IPS DF 6.9 (cell line): ENCODE measurements around the gene SERPINF2.
"Not testable (repeated sequence)": the region's sequence is repeated elsewhere in the genome, so short reads cannot be mapped to it uniquely, and the experiment has no call there.

Experiments used
- DNase-seq: peaks from one replicate; pipeline ENCODE4 v3.0.0-alpha.2; 2013; ENCODE audit warnings: low read depth, low spot score
- H3K27ac ChIP-seq: one replicate; pipeline ENCODE4 v1.5.1; 2013; ENCODE audit warnings: low read length, control low read depth
- H3K27me3 ChIP-seq: 2 replicates; pipeline ENCODE4 v1.6.1; 2013; ENCODE audit warnings: mild to moderate bottlenecking, low read length; ENCODE audit not compliant: control insufficient read depth, insufficient read depth
- H3K36me3 ChIP-seq: 2 replicates; pipeline ENCODE4 v1.6.1; 2013; ENCODE audit warnings: low read length; ENCODE audit not compliant: control insufficient read depth, insufficient read depth
- H3K4me1 ChIP-seq: 2 replicates; pipeline ENCODE4 v1.6.1; 2013; ENCODE audit warnings: low read length; ENCODE audit not compliant: control insufficient read depth, insufficient read depth
- H3K4me3 ChIP-seq: 2 replicates; pipeline ENCODE4 v1.5.1; 2013; ENCODE audit warnings: mild to moderate bottlenecking, low read length
- H3K9me3 ChIP-seq: 2 replicates; pipeline ENCODE4 v1.6.1; 2013; ENCODE audit warnings: low read length, inconsistent platforms; ENCODE audit not compliant: control insufficient read depth, insufficient read depth
- WGBS: extraction: QIAGEN DNeasy Blood & Tissue Kit; methylation state at CpG from one replicate; pipeline ENCODE4 v1.1.7; 2013; ENCODE audit warnings: mixed read lengths, missing lambda C conversion rate; ENCODE audit not compliant: insufficient read length, insufficient coverage; 5-methylcytosine and 5-hydroxymethylcytosine counted together

SERPINF2 gene

DNA sequence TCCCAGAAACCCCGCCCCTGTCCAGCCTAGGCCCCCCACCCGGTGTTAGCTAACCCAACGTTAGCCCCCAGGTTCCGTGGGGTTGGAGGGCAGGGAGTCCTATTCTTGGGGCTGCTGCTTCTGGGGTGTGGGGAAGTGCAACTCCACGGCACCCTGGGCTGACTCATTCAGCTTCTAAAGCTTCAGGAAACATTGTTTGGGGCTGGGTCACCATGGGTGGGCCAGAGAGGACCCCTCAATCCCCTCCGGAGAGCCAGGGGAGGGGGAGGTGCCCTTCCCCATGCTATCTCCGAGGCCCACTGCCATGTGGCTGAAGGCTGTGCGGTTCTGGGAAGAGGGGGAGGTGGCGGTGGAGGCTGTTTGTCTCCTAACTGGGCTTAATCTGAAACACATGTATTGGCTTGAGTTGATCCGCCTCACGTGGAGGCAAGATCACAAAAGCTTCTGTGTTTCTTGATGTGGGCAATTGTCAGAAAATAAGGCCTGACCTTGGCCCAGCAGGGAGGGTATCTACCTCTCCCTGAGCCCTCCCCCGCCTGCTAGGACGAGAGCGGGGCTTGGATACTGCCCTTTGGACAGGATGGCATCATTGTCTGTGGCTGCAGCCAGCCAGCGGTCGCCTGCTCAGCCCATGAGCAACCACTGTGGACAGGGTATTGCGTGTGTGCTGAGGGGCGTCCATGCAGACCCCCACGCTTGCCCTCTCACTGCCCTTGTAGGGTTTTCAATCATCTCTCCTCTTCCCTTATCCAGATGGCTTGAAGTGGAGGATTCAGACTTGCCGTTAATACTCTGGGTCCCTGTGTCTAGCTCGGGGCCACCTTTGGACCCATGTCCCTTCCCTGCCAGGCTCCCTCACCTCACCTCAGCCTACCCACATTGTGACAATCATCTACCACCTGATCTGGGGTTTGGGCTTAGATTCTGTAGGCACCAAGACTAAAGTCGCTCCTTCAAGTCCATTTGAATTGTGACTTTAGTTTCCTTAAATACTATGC, 20.5 kb downstream of the SERPINF2 start:
- no CpG with 5 or more reads among the region's 22 CpGs for WGBS
- DNase-seq: no peak

DNA sequence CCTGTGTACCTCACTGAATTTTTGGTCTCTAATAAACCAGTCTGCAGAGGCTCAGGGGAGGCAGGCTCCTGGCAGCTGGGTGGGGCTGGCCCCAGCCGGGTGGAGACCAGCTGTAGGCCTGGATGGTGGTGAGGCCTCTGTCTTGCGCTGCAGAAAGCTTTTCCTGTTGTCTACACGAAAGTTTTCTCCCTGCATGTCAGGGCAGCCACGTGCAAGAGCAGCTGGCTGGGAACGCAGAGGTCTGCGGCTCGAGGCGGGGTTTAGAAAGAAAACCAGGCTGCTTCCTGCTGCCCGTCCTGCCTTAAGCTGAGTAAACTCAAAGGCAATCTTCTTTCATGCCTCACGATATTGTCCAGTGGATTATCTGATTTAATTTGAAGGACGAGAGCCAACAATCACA, 21.6 kb downstream of the SERPINF2 start:
- no CpG with 5 or more reads among the region's 11 CpGs for WGBS
- Histone ChIP-seq H3K9me3 (no peaks in the 10 kb centered on the region), H3K4me3 (no peak overlapping the region), H3K4me1 (peaks cover 7% of the 10 kb centered on the region), H3K27ac (no peak overlapping the region), H3K36me3 (no peaks in the 10 kb centered on the region), H3K27me3 (no peaks in the 10 kb centered on the region)
- no peak for DNase-seq

More for the DNA sequence above, 20.5 kb downstream of the SERPINF2 start:
- H3K4me1 ChIP-seq: peaks cover 7% of the 10 kb centered on the region
- no peaks in the 10 kb centered on the region for H3K36me3 ChIP-seq
- H3K9me3 ChIP-seq: no peaks in the 10 kb centered on the region
- H3K27me3 ChIP-seq: no peaks in the 10 kb centered on the region
- H3K27ac ChIP-seq: no peak overlapping the region
- no peak overlapping the region; the same call in 1 of the 2 replicates for H3K4me3 ChIP-seq

DNA sequence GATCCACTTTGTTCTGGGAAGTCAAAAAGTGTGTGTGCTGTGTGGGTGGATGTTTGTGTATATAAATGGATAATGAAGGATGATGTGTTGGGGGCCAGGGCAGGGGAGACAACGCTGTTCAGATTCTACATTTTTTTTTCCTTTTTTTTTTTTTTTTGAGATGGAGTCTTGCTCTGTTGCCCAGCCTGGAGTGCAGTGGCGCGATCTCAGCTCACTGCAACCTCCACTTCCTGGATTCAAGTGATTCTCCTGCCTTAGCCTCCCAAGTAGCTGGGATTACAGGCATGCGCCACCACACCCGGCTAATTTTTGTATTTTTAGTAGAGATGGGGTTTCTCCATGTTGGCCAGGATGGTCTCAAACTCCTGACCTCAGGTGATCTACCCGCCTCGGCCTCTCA, 22.0 kb downstream of the SERPINF2 start:
- not testable (repeated sequence) for H3K27me3 ChIP-seq, H3K36me3 ChIP-seq, DNase-seq, H3K4me1 ChIP-seq, H3K27ac ChIP-seq, H3K9me3 ChIP-seq, H3K4me3 ChIP-seq
- no CpG with 5 or more reads among the region's 7 CpGs for WGBS

DNA sequence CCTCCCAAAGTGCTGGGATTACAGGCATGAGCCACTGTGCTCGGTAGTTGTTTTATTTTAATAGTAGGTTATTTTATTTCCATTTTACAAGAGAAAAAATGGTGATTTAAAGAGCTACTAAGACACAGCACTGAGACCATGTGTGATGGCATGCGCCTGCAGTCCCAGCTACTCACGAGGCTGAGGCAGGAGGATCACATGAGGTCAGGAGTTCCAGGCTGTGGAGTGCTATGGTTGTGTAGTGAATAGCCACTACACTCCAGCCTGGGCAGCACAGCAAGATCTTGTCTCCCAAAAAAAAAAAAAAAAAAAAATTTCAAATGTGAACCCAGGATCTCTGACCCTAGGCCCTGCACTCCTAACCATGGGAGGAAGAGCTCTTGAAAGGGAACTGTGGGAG, 22.9 kb downstream of the SERPINF2 start:
- WGBS: no CpG with 5 or more reads among the region's 3 CpGs
- Histone ChIP-seq H3K36me3 (no peaks in the 10 kb centered on the region), H3K27ac (no peak overlapping the region), H3K9me3 (no peaks in the 10 kb centered on the region), H3K4me1 (peaks cover 8% of the 10 kb centered on the region), H3K27me3 (no peaks in the 10 kb centered on the region), H3K4me3 (no peak overlapping the region)
- DNase-seq: no peak

DNA sequence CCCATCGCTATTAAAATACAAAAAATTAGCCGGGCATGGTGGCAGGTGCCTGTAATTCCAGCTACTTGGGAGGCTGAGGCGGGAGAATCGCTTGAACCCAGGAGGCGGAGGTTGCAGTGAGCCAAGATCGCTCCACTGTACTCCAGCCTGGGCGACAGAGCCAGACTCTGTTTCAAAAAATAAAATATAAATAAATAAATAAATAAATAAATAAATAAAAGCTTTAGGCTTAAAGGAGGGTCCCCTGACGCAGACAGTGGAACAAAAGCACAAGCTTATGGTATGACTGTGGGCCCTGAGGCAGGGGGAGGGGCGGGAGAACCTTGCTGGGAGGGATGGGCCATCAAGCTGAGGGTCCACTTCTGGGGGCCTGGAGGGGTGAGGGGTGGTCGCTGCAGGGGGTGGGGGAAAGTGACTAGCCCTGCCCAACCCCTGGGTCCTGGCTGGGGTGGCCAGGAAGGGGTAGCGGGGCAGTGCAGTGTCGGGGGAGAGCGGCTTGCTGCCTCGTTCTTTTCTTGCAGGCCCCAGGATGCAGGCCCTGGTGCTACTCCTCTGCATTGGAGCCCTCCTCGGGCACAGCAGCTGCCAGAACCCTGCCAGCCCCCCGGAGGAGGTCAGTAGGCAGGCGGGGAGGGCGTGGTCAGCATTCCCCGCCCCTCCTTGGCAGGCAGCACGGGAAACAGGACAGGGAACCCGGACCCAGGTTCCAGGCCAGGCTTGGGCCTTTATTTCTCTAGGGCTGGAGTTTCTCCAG, 23.9 kb downstream of the SERPINF2 start:
- DNase-seq: no peak
- no CpG with 5 or more reads among the region's 21 CpGs for WGBS

DNA sequence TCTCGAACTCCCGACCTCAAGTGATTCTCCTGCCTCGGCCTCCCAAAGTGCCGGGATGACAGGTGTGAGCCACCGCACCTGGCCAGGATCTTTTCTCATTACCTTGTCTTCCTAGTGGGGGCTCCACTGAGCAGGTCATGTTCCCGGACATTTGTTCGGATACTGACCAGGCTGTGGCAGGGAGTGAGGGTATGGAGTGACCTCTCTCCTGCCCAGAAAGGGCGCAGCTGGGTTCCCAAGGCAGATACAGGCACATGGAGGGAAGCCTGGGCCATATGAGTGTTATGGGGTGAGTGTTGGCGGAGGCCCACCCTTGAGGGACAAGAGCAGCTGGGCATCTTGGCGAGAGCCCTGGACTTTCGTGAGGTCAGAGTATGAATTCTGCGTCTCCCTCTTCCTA, 24.7 kb downstream of the SERPINF2 start:
- Histone ChIP-seq H3K4me1 (peaks cover 9% of the 10 kb centered on the region), H3K4me3 (no peak overlapping the region), H3K36me3 (peaks cover 4% of the 10 kb centered on the region), H3K27me3 (no peaks in the 10 kb centered on the region), H3K9me3 (no peaks in the 10 kb centered on the region), H3K27ac (no peak overlapping the region)
- WGBS: no CpG with 5 or more reads among the region's 12 CpGs
- no peak for DNase-seq

More for the DNA sequence above, 23.9 kb downstream of the SERPINF2 start:
- Histone ChIP-seq H3K27ac (no peak overlapping the region), H3K4me3 (no peak overlapping the region), H3K27me3 (no peaks in the 10 kb centered on the region), H3K4me1 (peaks cover 9% of the 10 kb centered on the region), H3K36me3 (peaks cover 1% of the 10 kb centered on the region), H3K9me3 (no peaks in the 10 kb centered on the region)

DNA sequence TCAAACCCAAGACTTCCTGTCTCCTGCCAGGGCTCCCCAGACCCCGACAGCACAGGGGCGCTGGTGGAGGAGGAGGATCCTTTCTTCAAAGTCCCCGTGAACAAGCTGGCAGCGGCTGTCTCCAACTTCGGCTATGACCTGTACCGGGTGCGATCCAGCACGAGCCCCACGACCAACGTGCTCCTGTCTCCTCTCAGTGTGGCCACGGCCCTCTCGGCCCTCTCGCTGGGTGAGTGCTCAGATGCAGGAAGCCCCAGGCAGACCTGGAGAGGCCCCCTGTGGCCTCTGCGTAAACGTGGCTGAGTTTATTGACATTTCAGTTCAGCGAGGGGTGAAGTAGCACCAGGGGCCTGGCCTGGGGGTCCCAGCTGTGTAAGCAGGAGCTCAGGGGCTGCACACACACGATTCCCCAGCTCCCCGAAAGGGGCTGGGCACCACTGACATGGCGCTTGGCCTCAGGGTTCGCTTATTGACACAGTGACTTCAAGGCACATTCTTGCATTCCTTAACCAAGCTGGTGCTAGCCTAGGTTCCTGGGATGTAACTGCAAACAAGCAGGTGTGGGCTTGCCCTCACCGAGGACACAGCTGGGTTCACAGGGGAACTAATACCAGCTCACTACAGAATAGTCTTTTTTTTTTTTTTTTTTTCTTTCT, 27.3 kb downstream of the SERPINF2 start:
- H3K4me3 ChIP-seq: no peak overlapping the region
- no peaks in the 10 kb centered on the region for H3K27me3 ChIP-seq
- peaks cover 3% of the 10 kb centered on the region for H3K4me1 ChIP-seq
- WGBS: no CpG with 5 or more reads among the region's 21 CpGs
- H3K36me3 ChIP-seq: peaks cover 4% of the 10 kb centered on the region
- no peaks in the 10 kb centered on the region for H3K9me3 ChIP-seq
- H3K27ac ChIP-seq: no peak overlapping the region
- DNase-seq: peak; percentile 41

DNA sequence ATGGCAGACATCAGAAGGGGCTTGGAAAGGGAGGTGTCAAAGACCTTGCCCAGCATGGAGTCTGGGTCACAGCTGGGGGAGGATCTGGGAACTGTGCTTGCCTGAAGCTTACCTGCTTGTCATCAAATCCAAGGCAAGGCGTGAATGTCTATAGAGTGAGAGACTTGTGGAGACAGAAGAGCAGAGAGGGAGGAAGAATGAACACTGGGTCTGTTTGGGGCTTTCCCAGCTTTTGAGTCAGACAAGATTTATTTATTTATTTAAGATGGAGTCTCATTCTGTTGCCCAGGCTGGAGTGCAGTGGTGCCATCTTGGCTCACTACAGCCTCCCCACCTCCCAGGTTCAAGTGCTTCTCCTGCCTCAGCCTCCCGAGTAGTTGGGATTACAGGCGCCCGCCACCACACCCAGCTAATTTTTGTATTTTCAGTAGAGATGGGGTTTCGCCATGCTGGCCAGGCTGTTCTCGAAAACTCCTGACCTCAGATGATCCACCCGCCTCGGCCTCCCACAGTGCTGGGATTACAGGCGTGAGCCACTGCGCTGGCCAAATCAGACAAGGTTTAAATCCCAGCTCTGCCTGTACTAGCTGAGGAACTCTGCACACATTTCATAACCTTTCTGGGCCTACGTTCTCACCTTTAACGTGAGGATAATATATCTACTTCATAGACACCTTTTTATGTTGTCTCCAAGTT, 30.5 kb downstream of the SERPINF2 start:
- no CpG with 5 or more reads among the region's 12 CpGs for WGBS
- H3K4me3 ChIP-seq, H3K4me1 ChIP-seq, DNase-seq, H3K36me3 ChIP-seq, H3K9me3 ChIP-seq, H3K27me3 ChIP-seq, H3K27ac ChIP-seq: not testable (repeated sequence)

DNA sequence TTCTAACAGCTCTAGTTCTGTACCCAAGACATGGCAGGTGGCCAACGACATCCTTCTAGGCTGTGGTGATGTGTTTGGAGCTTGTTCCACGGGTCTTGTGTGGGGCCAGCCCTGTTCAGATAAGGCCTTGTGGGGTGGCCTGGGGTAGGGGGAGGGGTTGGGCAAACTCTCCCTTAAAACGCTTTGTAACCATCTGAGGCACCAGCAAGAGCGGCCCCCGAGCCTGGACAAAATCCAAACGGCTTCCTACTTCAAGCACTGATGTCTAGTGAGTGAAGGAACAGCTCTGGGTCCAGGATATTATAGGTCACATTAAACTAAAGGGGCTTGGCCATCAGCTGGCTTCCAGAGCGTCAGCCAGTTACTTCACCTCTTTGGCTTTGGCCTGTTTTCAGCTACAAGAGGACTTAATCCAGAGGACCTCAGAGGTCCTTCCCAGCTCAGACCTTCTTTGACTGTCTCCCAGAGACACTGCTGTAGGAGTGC, 31.1 kb downstream of the SERPINF2 start:
- no CpG with 5 or more reads among the region's 7 CpGs for WGBS
- no peak for DNase-seq
- H3K27me3 ChIP-seq: no peaks in the 10 kb centered on the region
- peaks cover 7% of the 10 kb centered on the region for H3K36me3 ChIP-seq
- no peak overlapping the region for H3K4me3 ChIP-seq
- no peak overlapping the region for H3K27ac ChIP-seq
- H3K4me1 ChIP-seq: peaks cover 3% of the 10 kb centered on the region
- H3K9me3 ChIP-seq: no peaks in the 10 kb centered on the region
